Middle frontal gyrus (tissue), 1 donor: ENCODE measurements around the gene FAF1.

Experiments used
- DNase-seq: peaks from one replicate; pipeline ENCODE4 v3.0.0-alpha.2; 2015; ENCODE audit warnings: low spot score; ENCODE audit errors: extremely low spot score

Gene FAF1

GRCh38 chr1:50644447-50645105 is 315.5 kb downstream of the FAF1 start:
- no peak for DNase-seq

- DNase-seq = no peak
Observed at GRCh38 chr1:50637460-50637859, 322.6 kb downstream of the FAF1 start.

GRCh38 chr1:50634251-50634650 is 325.8 kb downstream of the FAF1 start:
- DNase-seq = no peak

GRCh38 chr1:50633465-50633864 is 326.6 kb downstream of the FAF1 start:
- no peak for DNase-seq

GRCh38 chr1:50631161-50631560 is 328.9 kb downstream of the FAF1 start:
- no peak for DNase-seq

GRCh38 chr1:50622259-50622658 is 337.8 kb downstream of the FAF1 start:
- DNase-seq = no peak

GRCh38 chr1:50620680-50621329 is 339.3 kb downstream of the FAF1 start:
- DNase-seq = no peak

- DNase-seq = no peak
Observed at GRCh38 chr1:50615036-50615750, 344.9 kb downstream of the FAF1 start.

GRCh38 chr1:50611675-50612074 is 348.4 kb downstream of the FAF1 start:
- DNase-seq = no peak

GRCh38 chr1:50610563-50610962 is 349.5 kb downstream of the FAF1 start:
- DNase-seq = no peak

- DNase-seq = no peak
Observed at GRCh38 chr1:50609508-50609907, 350.6 kb downstream of the FAF1 start.

GRCh38 chr1:50605186-50605875 is 354.7 kb downstream of the FAF1 start:
- no peak for DNase-seq

- no peak for DNase-seq
Observed at GRCh38 chr1:50604580-50604979, 355.5 kb downstream of the FAF1 start.

GRCh38 chr1:50603274-50604271 is 356.5 kb downstream of the FAF1 start:
- DNase-seq = no peak

- DNase-seq = no peak
Observed at GRCh38 chr1:50599546-50599945, 360.5 kb downstream of the FAF1 start.

- no peak for DNase-seq
Observed at GRCh38 chr1:50595874-50596273, 364.2 kb downstream of the FAF1 start.

GRCh38 chr1:50593515-50593914 is 366.6 kb downstream of the FAF1 start:
- DNase-seq = no peak

- no peak for DNase-seq
Observed at GRCh38 chr1:50591598-50591997, 368.5 kb downstream of the FAF1 start.

- DNase-seq = no peak
Observed at GRCh38 chr1:50582346-50582745, 377.7 kb downstream of the FAF1 start.

GRCh38 chr1:50570066-50570468 is 390.0 kb downstream of the FAF1 start:
- no peak for DNase-seq

- DNase-seq = no peak
Observed at GRCh38 chr1:50568782-50569181, 391.3 kb downstream of the FAF1 start.
